HEK293 (cell line): ENCODE data around the gene MEP1A.
"Not testable (repeated sequence)": the region's sequence is repeated elsewhere in the genome, so short reads cannot be mapped to it uniquely, and the experiment has no call there.

Experiments
- HOXC10 ChIP-seq: sonication (generic); formaldehyde crosslinking; IDR thresholded peaks from 2 replicates; pipeline ENCODE4 v1.8.1; 2023; ENCODE audit warnings: mild to moderate bottlenecking, missing genetic modification reagents
- SP2 ChIP-seq: fragments of 450-650 bp; formaldehyde crosslinking; IDR thresholded peaks from 2 replicates; pipeline ENCODE4 v1.5.1; 2016; ENCODE audit warnings: missing biosample characterization, missing genetic modification characterization
- ZFP41 ChIP-seq: fragments of 450-650 bp; formaldehyde crosslinking; IDR thresholded peaks from 2 replicates; pipeline ENCODE4 v1.5.1; 2016; ENCODE audit warnings: missing biosample characterization, missing genetic modification characterization, borderline replicate concordance
- ZNF114 ChIP-seq: fragments of 450-650 bp; formaldehyde crosslinking; IDR thresholded peaks from 2 replicates; pipeline ENCODE4 v1.5.0; 2017; ENCODE audit warnings: missing biosample characterization, missing genetic modification characterization
- ZNF146 ChIP-seq: fragments of 450-650 bp; formaldehyde crosslinking; IDR thresholded peaks from 2 replicates; pipeline ENCODE4 v1.5.1; 2016; ENCODE audit warnings: missing biosample characterization, missing genetic modification characterization
- ZNF221 ChIP-seq: fragments of 450-650 bp; formaldehyde crosslinking; IDR thresholded peaks from 2 replicates; pipeline ENCODE4 v1.5.1; 2017; ENCODE audit warnings: missing biosample characterization, missing genetic modification characterization, borderline replicate concordance
- ZNF266 ChIP-seq: fragments of 450-650 bp; formaldehyde crosslinking; IDR thresholded peaks from 2 replicates; pipeline ENCODE4 v1.5.1; 2016; ENCODE audit warnings: missing biosample characterization, missing genetic modification characterization, low read depth
- ZNF274 ChIP-seq, 2 experiments: fragments of 200-500 bp in 1 of 2; fragments of 450-650 bp in 1 of 2; sonication (Bioruptor generic) in 1 of 2; formaldehyde crosslinking in 1 of 2; IDR thresholded peaks; 2 replicates each; pipeline versions ENCODE4 v1.5.1 to v1.6.1; 2014 to 2016; ENCODE audit warnings: borderline replicate concordance in 1 of 2, inconsistent platforms in 1 of 2, low read length in 1 of 2, missing biosample characterization in 1 of 2, missing genetic modification characterization in 1 of 2
- ZNF426 ChIP-seq: fragments of 450-650 bp; formaldehyde crosslinking; IDR thresholded peaks from 2 replicates; pipeline ENCODE4 v1.5.1; 2017; ENCODE audit warnings: missing biosample characterization, missing genetic modification characterization, mild to moderate bottlenecking, inconsistent platforms, moderate library complexity
- ZNF785 ChIP-seq: fragments of 450-650 bp; formaldehyde crosslinking; IDR thresholded peaks from 2 replicates; pipeline ENCODE4 v1.5.1; 2016; ENCODE audit warnings: missing biosample characterization, missing genetic modification characterization
- TF ChIP-seq, protein P1 (sequence below): fragments of 450-650 bp; formaldehyde crosslinking; IDR thresholded peaks from 2 replicates; pipeline ENCODE4 v1.5.1; 2016; ENCODE audit warnings: missing biosample characterization, missing genetic modification characterization
- TF ChIP-seq, protein P2 (sequence below): fragments of 450-650 bp; formaldehyde crosslinking; IDR thresholded peaks from 2 replicates; pipeline ENCODE4 v1.5.1; 2017; ENCODE audit warnings: missing biosample characterization, missing genetic modification characterization

DNA sequence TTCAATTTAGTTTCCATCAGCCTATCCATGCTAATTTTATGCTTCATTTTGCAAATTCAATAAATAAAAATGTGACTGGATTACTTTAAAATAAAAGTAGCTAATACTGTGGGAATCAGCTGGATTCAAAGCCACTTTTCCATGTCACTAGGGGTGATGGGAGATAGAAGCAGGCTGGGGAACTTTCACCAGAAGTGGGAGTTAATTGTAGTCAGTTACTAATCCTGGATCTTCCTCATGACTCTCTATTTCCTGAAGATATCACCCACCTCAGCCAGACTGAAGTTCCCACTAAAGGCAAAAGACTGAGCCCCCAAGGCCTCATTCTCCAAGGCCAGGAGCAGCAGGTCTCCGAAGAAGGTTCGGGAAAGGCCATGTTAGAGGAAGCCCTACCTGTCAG is 41.8 kb downstream of the MEP1A start:
- TF ChIP-seq, protein P1, sequence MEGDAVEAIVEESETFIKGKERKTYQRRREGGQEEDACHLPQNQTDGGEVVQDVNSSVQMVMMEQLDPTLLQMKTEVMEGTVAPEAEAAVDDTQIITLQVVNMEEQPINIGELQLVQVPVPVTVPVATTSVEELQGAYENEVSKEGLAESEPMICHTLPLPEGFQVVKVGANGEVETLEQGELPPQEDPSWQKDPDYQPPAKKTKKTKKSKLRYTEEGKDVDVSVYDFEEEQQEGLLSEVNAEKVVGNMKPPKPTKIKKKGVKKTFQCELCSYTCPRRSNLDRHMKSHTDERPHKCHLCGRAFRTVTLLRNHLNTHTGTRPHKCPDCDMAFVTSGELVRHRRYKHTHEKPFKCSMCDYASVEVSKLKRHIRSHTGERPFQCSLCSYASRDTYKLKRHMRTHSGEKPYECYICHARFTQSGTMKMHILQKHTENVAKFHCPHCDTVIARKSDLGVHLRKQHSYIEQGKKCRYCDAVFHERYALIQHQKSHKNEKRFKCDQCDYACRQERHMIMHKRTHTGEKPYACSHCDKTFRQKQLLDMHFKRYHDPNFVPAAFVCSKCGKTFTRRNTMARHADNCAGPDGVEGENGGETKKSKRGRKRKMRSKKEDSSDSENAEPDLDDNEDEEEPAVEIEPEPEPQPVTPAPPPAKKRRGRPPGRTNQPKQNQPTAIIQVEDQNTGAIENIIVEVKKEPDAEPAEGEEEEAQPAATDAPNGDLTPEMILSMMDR (tag by site-specific recombination) = not testable (repeated sequence)
- TF ChIP-seq ZNF274 (IDR thresholded peaks at IDR 0.05; ENCODE audit: low read length); ZNF274 (tag by site-specific recombination; IDR thresholded peaks at IDR 0.05; ENCODE audit: borderline replicate concordance); ZNF266 (tag by site-specific recombination); SP2 (tag by site-specific recombination); ZFP41; ZNF114 (tag by site-specific recombination); ZNF426 (tag by site-specific recombination); HOXC10 (CRISPR knock-in tag); ZNF785 (tag by site-specific recombination); ZNF221 (tag by site-specific recombination); ZNF146 (tag by site-specific recombination): not testable (repeated sequence)
- TF ChIP-seq, protein P2, sequence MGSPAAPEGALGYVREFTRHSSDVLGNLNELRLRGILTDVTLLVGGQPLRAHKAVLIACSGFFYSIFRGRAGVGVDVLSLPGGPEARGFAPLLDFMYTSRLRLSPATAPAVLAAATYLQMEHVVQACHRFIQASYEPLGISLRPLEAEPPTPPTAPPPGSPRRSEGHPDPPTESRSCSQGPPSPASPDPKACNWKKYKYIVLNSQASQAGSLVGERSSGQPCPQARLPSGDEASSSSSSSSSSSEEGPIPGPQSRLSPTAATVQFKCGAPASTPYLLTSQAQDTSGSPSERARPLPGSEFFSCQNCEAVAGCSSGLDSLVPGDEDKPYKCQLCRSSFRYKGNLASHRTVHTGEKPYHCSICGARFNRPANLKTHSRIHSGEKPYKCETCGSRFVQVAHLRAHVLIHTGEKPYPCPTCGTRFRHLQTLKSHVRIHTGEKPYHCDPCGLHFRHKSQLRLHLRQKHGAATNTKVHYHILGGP = not testable (repeated sequence)
